ENCODE measurements around the gene CALHM6. TPM values are rescaled to one million over a fixed set of nuclear protein-coding genes. Genes with fewer than 3 reads are reported as not detected.

CALHM6 gene
- total RNA-seq, 1 donor from 2014 or later, result not detected

GRCh38 chr6:116439522-116440051 lies 21.6 kb upstream of the CALHM6 start:
- Histone ChIP-seq H2AFZ (ENCODE audit: low read depth, low read length) (no peak overlapping the region), H3K9me3 (ENCODE audit: insufficient read depth, low read depth, low read length) (no peaks in the 10 kb centered on the region), H3K4me1 (ENCODE audit: insufficient read depth, low read length) (peaks cover 12% of the 10 kb centered on the region), H3K27me3 (ENCODE audit: insufficient read depth, low read length) (no peaks in the 10 kb centered on the region), H3K27ac (ENCODE audit: low read depth, low read length) (peak overlapping the region; percentile 54), H3K36me3 (ENCODE audit: insufficient read depth, low read length) (peaks cover 11% of the 10 kb centered on the region), H3K4me3 (ENCODE audit: insufficient read depth, low read depth, low read length) (no peak overlapping the region), H3K4me2 (ENCODE audit: low read length) (peak overlapping the region; percentile 62), H3K79me2 (ENCODE audit: insufficient read depth, low read length) (no peaks in the 10 kb centered on the region), H3K9ac (ENCODE audit: low read length) (peak overlapping the region; percentile 24), H4K20me1 (ENCODE audit: insufficient read depth, low read length) (no peaks in the 10 kb centered on the region)
- peak; percentile 63 for DNase-seq (ENCODE audit: low read depth)
- Mint-ChIP-seq H3K4me3 (ENCODE audit: unreplicated experiment) (no peak overlapping the region), H3K9me3 (ENCODE audit: unreplicated experiment) (no peaks in the 10 kb centered on the region), H3K27me3 (ENCODE audit: low read depth, unreplicated experiment) (no peaks in the 10 kb centered on the region), H3K4me1 (ENCODE audit: low read depth, unreplicated experiment) (peaks cover 28% of the 10 kb centered on the region), H3K27ac (ENCODE audit: unreplicated experiment) (peak overlapping the region; percentile 16), H3K36me3 (ENCODE audit: low read depth, unreplicated experiment) (peaks cover 10% of the 10 kb centered on the region)
- FAIRE-seq, result no peak
- no peak for TF ChIP-seq CTCF (IDR thresholded peaks at IDR 0.05; ENCODE audit: insufficient read depth, low read depth, low read length)
- TF ChIP-seq EZH2 (IDR thresholded peaks at IDR 0.05; ENCODE audit: insufficient read depth, low read length), result no peak

GRCh38 chr6:116443105-116443504 lies 18.1 kb upstream of the CALHM6 start:
- no peak for FAIRE-seq
- DNase-seq (ENCODE audit: low read depth), result no peak
- Histone ChIP-seq H3K79me2 (ENCODE audit: insufficient read depth, low read length) (no peaks in the 10 kb centered on the region), H3K27me3 (ENCODE audit: insufficient read depth, low read length) (no peaks in the 10 kb centered on the region), H4K20me1 (ENCODE audit: insufficient read depth, low read length) (no peaks in the 10 kb centered on the region), H3K36me3 (ENCODE audit: insufficient read depth, low read length) (no peaks in the 10 kb centered on the region), H3K4me3 (ENCODE audit: insufficient read depth, low read depth, low read length) (no peak overlapping the region), H3K27ac (ENCODE audit: low read depth, low read length) (no peak overlapping the region), H3K9ac (ENCODE audit: low read length) (no peak overlapping the region), H2AFZ (ENCODE audit: low read depth, low read length) (no peak overlapping the region), H3K9me3 (ENCODE audit: insufficient read depth, low read depth, low read length) (no peaks in the 10 kb centered on the region), H3K4me2 (ENCODE audit: low read length) (no peak overlapping the region), H3K4me1 (ENCODE audit: insufficient read depth, low read length) (peaks cover 28% of the 10 kb centered on the region)
- H3K9me3 Mint-ChIP-seq (ENCODE audit: unreplicated experiment), result no peaks in the 10 kb centered on the region
- no peaks in the 10 kb centered on the region for H3K36me3 Mint-ChIP-seq (ENCODE audit: low read depth, unreplicated experiment)
- no peak overlapping the region for H3K4me3 Mint-ChIP-seq (ENCODE audit: unreplicated experiment)
- H3K27ac Mint-ChIP-seq (ENCODE audit: unreplicated experiment), result no peak overlapping the region
- H3K4me1 Mint-ChIP-seq (ENCODE audit: low read depth, unreplicated experiment), result peaks cover 42% of the 10 kb centered on the region
- H3K27me3 Mint-ChIP-seq (ENCODE audit: low read depth, unreplicated experiment), result no peaks in the 10 kb centered on the region
- TF ChIP-seq CTCF (IDR thresholded peaks at IDR 0.05; ENCODE audit: insufficient read depth, low read depth, low read length) (no peak), EZH2 (IDR thresholded peaks at IDR 0.05; ENCODE audit: insufficient read depth, low read length) (no peak)

- Histone ChIP-seq H3K27ac (ENCODE audit: low read depth, low read length) (no peak overlapping the region), H2AFZ (ENCODE audit: low read depth, low read length) (no peak overlapping the region), H3K36me3 (ENCODE audit: insufficient read depth, low read length) (no peaks in the 10 kb centered on the region), H3K4me2 (ENCODE audit: low read length) (no peak overlapping the region), H3K4me1 (ENCODE audit: insufficient read depth, low read length) (peaks cover 22% of the 10 kb centered on the region), H3K9ac (ENCODE audit: low read length) (no peak overlapping the region), H3K9me3 (ENCODE audit: insufficient read depth, low read depth, low read length) (no peaks in the 10 kb centered on the region), H4K20me1 (ENCODE audit: insufficient read depth, low read length) (no peaks in the 10 kb centered on the region), H3K27me3 (ENCODE audit: insufficient read depth, low read length) (no peaks in the 10 kb centered on the region), H3K4me3 (ENCODE audit: insufficient read depth, low read depth, low read length) (no peak overlapping the region), H3K79me2 (ENCODE audit: insufficient read depth, low read length) (no peaks in the 10 kb centered on the region)
- DNase-seq (ENCODE audit: low read depth) (no peak), FAIRE-seq (peak; percentile 85)
- Mint-ChIP-seq H3K4me1 (ENCODE audit: low read depth, unreplicated experiment) (peaks cover 38% of the 10 kb centered on the region), H3K36me3 (ENCODE audit: low read depth, unreplicated experiment) (no peaks in the 10 kb centered on the region), H3K27ac (ENCODE audit: unreplicated experiment) (peak overlapping the region; percentile 20), H3K4me3 (ENCODE audit: unreplicated experiment) (no peak overlapping the region), H3K9me3 (ENCODE audit: unreplicated experiment) (no peaks in the 10 kb centered on the region), H3K27me3 (ENCODE audit: low read depth, unreplicated experiment) (no peaks in the 10 kb centered on the region)
- TF ChIP-seq EZH2 (IDR thresholded peaks at IDR 0.05; ENCODE audit: insufficient read depth, low read length) (no peak), CTCF (IDR thresholded peaks at IDR 0.05; ENCODE audit: insufficient read depth, low read depth, low read length) (peak; percentile 56)
Measured at GRCh38 chr6:116444092-116444491, 17.1 kb upstream of the CALHM6 start.
